Skeletal muscle tissue (tissue), 5 donors: Measurements from ENCODE around the gene ZNF783. TPM values are rescaled to one million over a fixed set of nuclear protein-coding genes. Genes with fewer than 3 reads are reported as not detected.

Source experiments
- H3K27ac ChIP-seq: one replicate; pipeline ENCODE4 v1.7.0; 2013; ENCODE audit warnings: mild to moderate bottlenecking, low read depth, low read length, inconsistent platforms
- H3K27me3 ChIP-seq, 3 donors: one replicate each; pipeline ENCODE4 v1.7.0; 2013; ENCODE audit warnings: low read length in 3 of 3; ENCODE audit not compliant: control insufficient read depth in 3 of 3, insufficient read depth in 3 of 3
- H3K36me3 ChIP-seq, 3 donors: one replicate each; pipeline ENCODE4 v1.7.0; 2013; ENCODE audit warnings: low read length in 3 of 3; ENCODE audit not compliant: control insufficient read depth in 3 of 3, insufficient read depth in 3 of 3
- H3K4me1 ChIP-seq, 3 donors: one replicate each; pipeline ENCODE4 v1.7.0; 2013; ENCODE audit warnings: low read length in 3 of 3, mild to moderate bottlenecking in 3 of 3; ENCODE audit not compliant: control insufficient read depth in 3 of 3, insufficient read depth in 3 of 3
- H3K4me3 ChIP-seq, 3 donors: one replicate each; pipeline ENCODE4 v1.7.0; 2013; ENCODE audit warnings: low read length in 3 of 3
- H3K9ac ChIP-seq, 3 donors: one replicate each; pipeline ENCODE4 v1.7.0; 2013; ENCODE audit warnings: low read length in 3 of 3, mild to moderate bottlenecking in 3 of 3, moderate library complexity in 2 of 3, low read depth in 1 of 3
- H3K9me3 ChIP-seq, 3 donors: one replicate each; pipeline ENCODE4 v1.7.0; 2013; ENCODE audit warnings: low read length in 3 of 3; ENCODE audit not compliant: control insufficient read depth in 3 of 3
- small RNA-seq: library from RNA; depleted of rRNA; stranded (forward); fragments of <200 nt; gene quantifications from one replicate; pipeline ENCODE3, GENCODE V24; 2014
- total RNA-seq: library from RNA; depleted of rRNA; stranded (reverse); fragments of >200 nt; gene quantifications from one replicate; pipeline ENCODE4 v1.2.3, GENCODE V29; 2014
- donor health status: Osteomylitis.

ZNF783 gene
- total RNA-seq, 1 donor from 2014 or later, result 8.9 TPM

GRCh38 chr7:149334219-149334618 lies 72.2 kb downstream of the ZNF783 start:
- H3K9me3 ChIP-seq, result no peaks in the 10 kb centered on the region
- H3K9ac ChIP-seq, result no peak overlapping the region
- no peak overlapping the region for H3K27ac ChIP-seq
- H3K36me3 ChIP-seq, result no peaks in the 10 kb centered on the region
- H3K4me3 ChIP-seq, result no peak overlapping the region
- H3K4me1 ChIP-seq, result no peaks in the 10 kb centered on the region
- peaks cover 0 to 3% (median 0%) of the 10 kb centered on the region in 3 donors for H3K27me3 ChIP-seq

Small RNAs within 50 kb of the gene (small RNA-seq; reads per million reads assigned to genes)
- gene AC004941.2, result not detected

Other genes starting within 250 kb of the ZNF783 start
- 61.1 TPM for gene PDIA4, start 233.7 kb upstream of the ZNF783 start, total RNA-seq
- 6.3 TPM for gene ZNF786, start 171.5 kb upstream of the ZNF783 start, total RNA-seq
- 5.2 TPM for gene ZNF425, start 135.9 kb upstream of the ZNF783 start, total RNA-seq
- 9.4 TPM for gene ZNF398, start 114.7 kb upstream of the ZNF783 start, total RNA-seq
- gene ZNF282, start 66.7 kb upstream of the ZNF783 start, total RNA-seq, result 22.4 TPM
- 4.2 TPM for gene ZNF212, start 22.5 kb upstream of the ZNF783 start, total RNA-seq
- 2.1 TPM for gene ZNF777, start 198.9 kb downstream of the ZNF783 start, total RNA-seq
- 12.0 TPM for gene ZNF746, start 235.6 kb downstream of the ZNF783 start, total RNA-seq